T47D (cell line): ENCODE results near the gene CHST3.
"Not testable (repeated sequence)": the region's sequence is repeated elsewhere in the genome, so short reads cannot be mapped to it uniquely, and the experiment has no call there.

Experiments
- DNase-seq, 2 experiments: peaks; one replicate each; pipeline versions ENCODE4 v3.0.0 to v3.0.0-alpha.2; 2011 to 2012; ENCODE audit warnings: low read depth in 1 of 2, low spot score in 1 of 2
- JUND ChIP-seq: IDR thresholded peaks from 2 replicates; pipeline ENCODE4 v1.6.1; 2012; ENCODE audit warnings: low read depth
- in situ Hi-C: cut with HindIII; loops from 2 replicates; pipeline ENCODE4 v1.10.0; 2016; ENCODE audit warnings: low sequenced_read_pairs, low pct_unique_long_range_greater_than_20kb

CHST3 gene

GRCh38 chr10:71971769-71972555 is 7.8 kb downstream of the CHST3 start:
- no peak for DNase-seq
- in situ Hi-C loops = no loop called here
- TF ChIP-seq JUND = no peak

- TF ChIP-seq JUND = no peak
- in situ Hi-C loops = no loop called here
- DNase-seq = no peak
Measured at GRCh38 chr10:71972746-71973695, 8.8 kb downstream of the CHST3 start.

GRCh38 chr10:71973777-71974488 is 9.7 kb downstream of the CHST3 start:
- in situ Hi-C loops = no loop called here

DNA sequence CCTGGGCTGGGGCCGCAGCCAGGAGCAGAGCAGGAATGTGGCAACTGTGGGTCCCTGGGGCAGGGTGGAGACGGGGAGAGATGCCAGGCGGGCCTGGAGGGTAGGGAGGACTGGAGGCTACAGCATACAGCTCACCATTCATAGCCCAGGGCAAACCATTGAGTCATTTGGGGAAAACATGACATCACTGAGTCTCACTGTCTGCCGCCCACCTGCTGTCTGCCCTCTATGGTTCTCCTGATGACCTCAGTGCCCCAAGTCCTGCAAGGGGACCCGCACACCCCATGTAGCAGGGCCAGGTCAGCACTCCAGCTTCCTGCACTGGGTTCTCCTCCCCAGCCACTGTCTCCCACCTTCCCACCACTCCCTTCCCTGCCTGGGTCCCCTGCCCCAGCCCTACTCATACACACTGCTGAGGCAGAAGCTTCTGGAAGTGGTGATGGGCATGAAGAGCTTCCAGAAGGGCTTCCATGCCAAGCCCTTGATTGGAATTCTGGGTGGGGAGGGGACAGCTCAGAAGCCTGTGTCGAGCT is 10.4 kb downstream of the CHST3 start:
- DNase-seq = no peak
- TF ChIP-seq JUND = no peak
- in situ Hi-C loops = no loop called here

More at GRCh38 chr10:71973777-71974488, 9.7 kb downstream of the CHST3 start:
- no peak for DNase-seq
- TF ChIP-seq JUND = no peak

GRCh38 chr10:71975087-71975870 is 11.1 kb downstream of the CHST3 start:
- DNase-seq = no peak
- in situ Hi-C loops = no loop called here
- no peak for TF ChIP-seq JUND

- no peak for TF ChIP-seq JUND
Measured at GRCh38 chr10:71975871-71976725, 11.9 kb downstream of the CHST3 start.

GRCh38 chr10:71977614-71977903 is 13.4 kb downstream of the CHST3 start:
- in situ Hi-C loops, DNase-seq: not testable (repeated sequence)

More at GRCh38 chr10:71975871-71976725, 11.9 kb downstream of the CHST3 start:
- in situ Hi-C loops = no loop called here
- no peak for DNase-seq

- no peak for DNase-seq
- no peak for TF ChIP-seq JUND
- in situ Hi-C loops = no loop called here
Measured at GRCh38 chr10:71978476-71978875, 14.3 kb downstream of the CHST3 start.

- TF ChIP-seq JUND = no peak
- in situ Hi-C loops = no loop called here
- DNase-seq = no peak
Measured at GRCh38 chr10:71978988-71979691, 14.9 kb downstream of the CHST3 start.

GRCh38 chr10:71979692-71980062 is 15.5 kb downstream of the CHST3 start:
- no peak for DNase-seq
- in situ Hi-C loops = no loop called here
- TF ChIP-seq JUND = no peak
